ENCODE results near the gene TRPM2. TPM values are rescaled to one million over a fixed set of nuclear protein-coding genes. Genes with fewer than 3 reads are reported as not detected.

TRPM2 gene
- total RNA-seq, 1 experiment from 2014 or later: not detected

DNA sequence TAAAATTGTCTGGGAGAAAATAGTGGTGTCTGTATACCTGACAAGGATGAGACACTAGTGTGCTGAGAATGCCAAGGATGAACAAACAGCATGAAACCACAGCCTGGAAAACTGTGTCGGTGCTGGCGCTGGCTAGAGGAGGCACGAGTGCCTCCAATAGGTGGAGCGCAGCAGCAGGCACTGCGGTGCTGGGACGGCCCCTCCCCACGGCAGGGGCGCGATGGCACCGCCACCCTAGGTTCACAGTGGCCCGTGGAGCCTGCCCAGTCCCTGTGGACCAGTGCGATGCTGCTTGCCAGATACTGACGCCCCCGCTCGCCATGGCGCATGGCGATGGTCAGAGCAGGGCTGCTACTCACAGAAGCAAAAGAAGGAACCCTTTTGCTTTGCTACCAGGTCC, 21.0 kb upstream of the TRPM2 start:
- H2AFZ ChIP-seq: no peak overlapping the region
- no TSS peak for BruUV-seq (replicated peaks)
- no peak overlapping the region for H3K4me2 ChIP-seq
- H3K4me3 ChIP-seq: no peak overlapping the region
- intact Hi-C loops (cut with micrococcal nuclease; ENCODE audit: unreplicated experiment): no loop called here
- H3K36me3 ChIP-seq (ENCODE audit: low read depth): no peaks in the 10 kb centered on the region
- POLR2A ChIA-PET (ENCODE audit: unreplicated experiment): no interaction called here
- no peaks in the 10 kb centered on the region for H4K20me1 ChIP-seq (ENCODE audit: insufficient read depth)
- DNase-seq: no peak
- no peaks in the 10 kb centered on the region for H3K27me3 ChIP-seq (ENCODE audit: insufficient read depth, low read depth)
- no peaks in the 10 kb centered on the region for H3K4me1 ChIP-seq (replicated peaks; ENCODE audit: insufficient read depth)
- TF ChIP-seq EZH2 (IDR thresholded peaks at IDR 0.05; ENCODE audit: low read depth): no peak
- TF ChIP-seq, protein P1, sequence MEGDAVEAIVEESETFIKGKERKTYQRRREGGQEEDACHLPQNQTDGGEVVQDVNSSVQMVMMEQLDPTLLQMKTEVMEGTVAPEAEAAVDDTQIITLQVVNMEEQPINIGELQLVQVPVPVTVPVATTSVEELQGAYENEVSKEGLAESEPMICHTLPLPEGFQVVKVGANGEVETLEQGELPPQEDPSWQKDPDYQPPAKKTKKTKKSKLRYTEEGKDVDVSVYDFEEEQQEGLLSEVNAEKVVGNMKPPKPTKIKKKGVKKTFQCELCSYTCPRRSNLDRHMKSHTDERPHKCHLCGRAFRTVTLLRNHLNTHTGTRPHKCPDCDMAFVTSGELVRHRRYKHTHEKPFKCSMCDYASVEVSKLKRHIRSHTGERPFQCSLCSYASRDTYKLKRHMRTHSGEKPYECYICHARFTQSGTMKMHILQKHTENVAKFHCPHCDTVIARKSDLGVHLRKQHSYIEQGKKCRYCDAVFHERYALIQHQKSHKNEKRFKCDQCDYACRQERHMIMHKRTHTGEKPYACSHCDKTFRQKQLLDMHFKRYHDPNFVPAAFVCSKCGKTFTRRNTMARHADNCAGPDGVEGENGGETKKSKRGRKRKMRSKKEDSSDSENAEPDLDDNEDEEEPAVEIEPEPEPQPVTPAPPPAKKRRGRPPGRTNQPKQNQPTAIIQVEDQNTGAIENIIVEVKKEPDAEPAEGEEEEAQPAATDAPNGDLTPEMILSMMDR (conservative IDR thresholded peaks at IDR 0.05): no peak
- CTCF ChIA-PET: no interaction called here
- peaks cover 7% of the 10 kb centered on the region; the same call in 1 of the 2 replicates for H3F3A ChIP-seq (ENCODE audit: insufficient read depth, low read depth)
- H3K27ac ChIP-seq: no peak overlapping the region
- H3K9me2 ChIP-seq (ENCODE audit: insufficient read depth): no peaks in the 10 kb centered on the region
- H3K79me2 ChIP-seq (ENCODE audit: low read depth): no peaks in the 10 kb centered on the region
- no peaks in the 10 kb centered on the region for H3K9me3 ChIP-seq (ENCODE audit: insufficient read depth, low read depth)

DNA sequence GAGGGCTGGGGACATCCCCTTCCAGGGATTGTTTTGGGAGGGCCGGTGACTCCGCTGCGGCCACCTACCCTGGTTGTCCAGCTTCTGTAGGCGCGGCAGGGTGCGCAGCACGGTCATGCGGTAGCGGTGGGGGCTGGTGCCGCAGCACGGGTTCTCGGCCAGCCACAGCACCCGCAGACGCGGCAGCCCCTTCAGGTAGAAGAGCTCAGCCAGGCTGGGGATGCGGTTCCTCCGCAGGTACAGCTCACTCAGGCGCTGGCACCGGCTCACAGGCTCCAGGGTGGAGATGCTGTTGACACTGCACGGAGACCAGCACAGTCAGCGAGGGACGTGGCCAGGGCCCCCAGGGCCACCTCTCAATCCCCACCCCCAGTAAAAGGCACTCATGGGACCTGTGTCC, 20.5 kb upstream of the TRPM2 start:
- DNase-seq: no peak
- CTCF ChIA-PET: no interaction called here
- Histone ChIP-seq H2AFZ (no peak overlapping the region), H3K27ac (no peak overlapping the region), H3K4me1 (replicated peaks; ENCODE audit: insufficient read depth) (peaks cover 3% of the 10 kb centered on the region; the same call in 1 of the 2 replicates), H3K79me2 (ENCODE audit: low read depth) (no peaks in the 10 kb centered on the region), H3K27me3 (ENCODE audit: insufficient read depth, low read depth) (no peaks in the 10 kb centered on the region), H3K36me3 (ENCODE audit: low read depth) (no peaks in the 10 kb centered on the region), H4K20me1 (ENCODE audit: insufficient read depth) (no peaks in the 10 kb centered on the region), H3K4me2 (no peak overlapping the region), H3K9me3 (ENCODE audit: insufficient read depth, low read depth) (no peaks in the 10 kb centered on the region), H3K4me3 (no peak overlapping the region), H3K9me2 (ENCODE audit: insufficient read depth) (no peaks in the 10 kb centered on the region), H3F3A (ENCODE audit: insufficient read depth, low read depth) (peaks cover 11% of the 10 kb centered on the region; the same call in 1 of the 2 replicates)
- BruUV-seq (replicated peaks): no TSS peak
- intact Hi-C loops (cut with micrococcal nuclease; ENCODE audit: unreplicated experiment): no loop called here
- TF ChIP-seq EZH2 (IDR thresholded peaks at IDR 0.05; ENCODE audit: low read depth): no peak
- TF ChIP-seq, protein P1 (conservative IDR thresholded peaks at IDR 0.05): no peak
- POLR2A ChIA-PET (ENCODE audit: unreplicated experiment): no interaction called here

DNA sequence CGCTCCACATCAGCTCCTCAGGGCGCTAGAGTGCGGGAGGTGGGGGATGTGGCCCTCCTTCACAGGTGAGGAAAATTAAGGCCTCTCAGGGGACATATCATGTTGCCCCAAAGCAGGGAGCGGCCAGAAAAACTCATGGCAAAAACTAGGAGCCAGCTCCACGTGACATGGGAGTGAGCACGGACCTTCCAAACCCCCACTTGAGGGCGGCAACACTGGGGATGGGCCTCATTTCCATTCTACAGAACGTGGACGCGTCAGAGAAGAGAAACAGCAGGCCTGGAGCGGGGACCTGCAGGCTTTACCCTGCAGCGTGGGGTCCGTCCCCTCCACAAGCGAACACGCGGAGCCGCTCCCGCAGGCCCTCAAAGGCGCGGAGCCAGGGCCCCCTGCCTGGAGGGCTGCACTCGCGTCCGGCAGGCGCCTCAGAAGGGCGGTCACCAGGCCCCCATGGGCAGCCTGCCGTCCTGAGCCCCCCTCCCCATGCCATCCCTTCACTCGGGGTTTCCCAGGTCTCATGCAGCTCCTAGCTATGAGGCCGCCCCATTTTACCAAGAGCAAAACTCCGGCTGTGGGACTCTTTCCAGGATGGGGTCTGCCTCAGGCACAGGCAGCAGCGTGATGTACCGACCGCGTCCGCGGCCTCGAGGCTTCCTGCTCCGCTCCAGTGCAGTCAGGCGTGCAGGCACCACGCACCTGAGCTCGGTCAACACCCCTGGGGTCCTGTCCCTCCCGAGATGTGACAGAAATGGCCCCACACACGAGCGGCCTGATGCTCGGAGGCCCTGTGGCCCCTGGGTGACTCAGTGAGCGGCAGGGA, 19.7 kb upstream of the TRPM2 start:
- Histone ChIP-seq H3K4me2 (no peak overlapping the region), H3K9me3 (ENCODE audit: insufficient read depth, low read depth) (no peaks in the 10 kb centered on the region), H3K27ac (no peak overlapping the region), H3K79me2 (ENCODE audit: low read depth) (no peaks in the 10 kb centered on the region), H3K9me2 (ENCODE audit: insufficient read depth) (no peaks in the 10 kb centered on the region), H3F3A (ENCODE audit: insufficient read depth, low read depth) (peaks cover 16% of the 10 kb centered on the region; the same call in 1 of the 2 replicates), H4K20me1 (ENCODE audit: insufficient read depth) (no peaks in the 10 kb centered on the region), H3K27me3 (ENCODE audit: insufficient read depth, low read depth) (no peaks in the 10 kb centered on the region), H3K4me1 (replicated peaks; ENCODE audit: insufficient read depth) (peaks cover 4% of the 10 kb centered on the region; the same call in 1 of the 2 replicates), H3K36me3 (ENCODE audit: low read depth) (no peaks in the 10 kb centered on the region), H2AFZ (no peak overlapping the region), H3K4me3 (no peak overlapping the region)
- POLR2A ChIA-PET (ENCODE audit: unreplicated experiment): no interaction called here
- DNase-seq: no peak
- no TSS peak for BruUV-seq (replicated peaks)
- intact Hi-C loops (cut with micrococcal nuclease; ENCODE audit: unreplicated experiment): no loop called here
- CTCF ChIA-PET: no interaction called here
- no peak for TF ChIP-seq EZH2 (IDR thresholded peaks at IDR 0.05; ENCODE audit: low read depth)
- TF ChIP-seq, protein P1 (conservative IDR thresholded peaks at IDR 0.05): no peak
